ENCODE results near the gene ZBTB5.

GRCh38 chr9:37423508-37423907 is 41.7 kb downstream of the ZBTB5 start:
- TF ChIP-seq FOXJ3 (CRISPR knock-in tag; IDR thresholded peaks at IDR 0.05; ENCODE audit: borderline replicate concordance) = no peak
- TF ChIP-seq GABPB1 (CRISPR knock-in tag; IDR thresholded peaks at IDR 0.05) = no peak
- TF ChIP-seq BATF2 (CRISPR knock-in tag; IDR thresholded peaks at IDR 0.05) = no peak
- no peak for TF ChIP-seq ZNF713 (CRISPR knock-in tag; IDR thresholded peaks at IDR 0.05)
- no peak for TF ChIP-seq POLR2A (IDR thresholded peaks at IDR 0.05; ENCODE audit: insufficient read depth in 1 of 2, low read depth in 2 of 2, low read length in 2 of 2)
- TF ChIP-seq, protein P1, sequence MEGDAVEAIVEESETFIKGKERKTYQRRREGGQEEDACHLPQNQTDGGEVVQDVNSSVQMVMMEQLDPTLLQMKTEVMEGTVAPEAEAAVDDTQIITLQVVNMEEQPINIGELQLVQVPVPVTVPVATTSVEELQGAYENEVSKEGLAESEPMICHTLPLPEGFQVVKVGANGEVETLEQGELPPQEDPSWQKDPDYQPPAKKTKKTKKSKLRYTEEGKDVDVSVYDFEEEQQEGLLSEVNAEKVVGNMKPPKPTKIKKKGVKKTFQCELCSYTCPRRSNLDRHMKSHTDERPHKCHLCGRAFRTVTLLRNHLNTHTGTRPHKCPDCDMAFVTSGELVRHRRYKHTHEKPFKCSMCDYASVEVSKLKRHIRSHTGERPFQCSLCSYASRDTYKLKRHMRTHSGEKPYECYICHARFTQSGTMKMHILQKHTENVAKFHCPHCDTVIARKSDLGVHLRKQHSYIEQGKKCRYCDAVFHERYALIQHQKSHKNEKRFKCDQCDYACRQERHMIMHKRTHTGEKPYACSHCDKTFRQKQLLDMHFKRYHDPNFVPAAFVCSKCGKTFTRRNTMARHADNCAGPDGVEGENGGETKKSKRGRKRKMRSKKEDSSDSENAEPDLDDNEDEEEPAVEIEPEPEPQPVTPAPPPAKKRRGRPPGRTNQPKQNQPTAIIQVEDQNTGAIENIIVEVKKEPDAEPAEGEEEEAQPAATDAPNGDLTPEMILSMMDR (CRISPR knock-in tag; IDR thresholded peaks at IDR 0.05) = no peak
- TF ChIP-seq, protein P2, sequence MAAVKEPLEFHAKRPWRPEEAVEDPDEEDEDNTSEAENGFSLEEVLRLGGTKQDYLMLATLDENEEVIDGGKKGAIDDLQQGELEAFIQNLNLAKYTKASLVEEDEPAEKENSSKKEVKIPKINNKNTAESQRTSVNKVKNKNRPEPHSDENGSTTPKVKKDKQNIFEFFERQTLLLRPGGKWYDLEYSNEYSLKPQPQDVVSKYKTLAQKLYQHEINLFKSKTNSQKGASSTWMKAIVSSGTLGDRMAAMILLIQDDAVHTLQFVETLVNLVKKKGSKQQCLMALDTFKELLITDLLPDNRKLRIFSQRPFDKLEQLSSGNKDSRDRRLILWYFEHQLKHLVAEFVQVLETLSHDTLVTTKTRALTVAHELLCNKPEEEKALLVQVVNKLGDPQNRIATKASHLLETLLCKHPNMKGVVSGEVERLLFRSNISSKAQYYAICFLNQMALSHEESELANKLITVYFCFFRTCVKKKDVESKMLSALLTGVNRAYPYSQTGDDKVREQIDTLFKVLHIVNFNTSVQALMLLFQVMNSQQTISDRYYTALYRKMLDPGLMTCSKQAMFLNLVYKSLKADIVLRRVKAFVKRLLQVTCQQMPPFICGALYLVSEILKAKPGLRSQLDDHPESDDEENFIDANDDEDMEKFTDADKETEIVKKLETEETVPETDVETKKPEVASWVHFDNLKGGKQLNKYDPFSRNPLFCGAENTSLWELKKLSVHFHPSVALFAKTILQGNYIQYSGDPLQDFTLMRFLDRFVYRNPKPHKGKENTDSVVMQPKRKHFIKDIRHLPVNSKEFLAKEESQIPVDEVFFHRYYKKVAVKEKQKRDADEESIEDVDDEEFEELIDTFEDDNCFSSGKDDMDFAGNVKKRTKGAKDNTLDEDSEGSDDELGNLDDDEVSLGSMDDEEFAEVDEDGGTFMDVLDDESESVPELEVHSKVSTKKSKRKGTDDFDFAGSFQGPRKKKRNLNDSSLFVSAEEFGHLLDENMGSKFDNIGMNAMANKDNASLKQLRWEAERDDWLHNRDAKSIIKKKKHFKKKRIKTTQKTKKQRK (IDR thresholded peaks at IDR 0.05; ENCODE audit: low read length) = no peak

Data from HepG2 (cell line).